ENCODE measurements around the gene NECAB3. TPM values are rescaled to one million over a fixed set of nuclear protein-coding genes. Genes with fewer than 3 reads are reported as not detected.
"Not testable (repeated sequence)": the region's sequence is repeated elsewhere in the genome, so short reads cannot be mapped to it uniquely, and the experiment has no call there.

The NECAB3 gene
- total RNA-seq, 2 donors from 2014 or later, result 142 to 156 TPM

DNA sequence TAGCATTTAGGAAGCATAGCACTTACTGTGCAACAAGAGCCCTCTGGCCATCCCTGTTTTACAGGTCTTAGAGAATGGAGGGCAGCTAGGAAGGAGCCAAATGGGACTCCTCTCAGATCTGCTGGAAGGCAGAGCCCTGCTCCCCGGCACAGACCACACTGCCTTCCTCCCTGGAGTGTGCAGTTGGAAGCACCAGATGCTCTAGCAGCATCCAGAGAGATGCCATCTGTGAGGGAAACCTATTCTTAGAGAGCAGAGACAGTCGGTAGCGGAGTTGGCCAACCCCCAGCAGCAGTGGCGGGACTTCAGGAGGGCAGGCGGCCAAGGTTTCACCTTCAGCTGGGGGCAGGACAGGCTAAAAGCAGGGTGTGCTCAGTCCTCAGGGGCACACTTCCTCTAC is 28.6 kb upstream of the NECAB3 start:
- no peak for DNase-seq (ENCODE audit: low spot score)
- Histone ChIP-seq H3K36me3 (no peaks in the 10 kb centered on the region), H3K27me3 (replicated peaks; ENCODE audit: insufficient read depth) (no peaks in the 10 kb centered on the region), H3K9me3 (no peaks in the 10 kb centered on the region), H3K27ac (no peak overlapping the region), H3K4me3 (no peak overlapping the region), H3K4me1 (replicated peaks) (no peaks in the 10 kb centered on the region)
- TF ChIP-seq CTCF (IDR thresholded peaks at IDR 0.05) (no peak), POLR2A (IDR thresholded peaks at IDR 0.05) (no peak), POLR2AphosphoS5 (IDR thresholded peaks at IDR 0.05) (no peak)
- intact Hi-C loops (cut with DNase I), result no loop called here
- 9% methylated on average over 5 of the region's 5 CpGs for WGBS

- Histone ChIP-seq H3K4me3 (no peak overlapping the region), H3K4me1 (replicated peaks) (no peaks in the 10 kb centered on the region), H3K27me3 (replicated peaks; ENCODE audit: insufficient read depth) (no peaks in the 10 kb centered on the region), H3K9me3 (no peaks in the 10 kb centered on the region), H3K27ac (no peak overlapping the region), H3K36me3 (no peaks in the 10 kb centered on the region)
- TF ChIP-seq POLR2AphosphoS5 (IDR thresholded peaks at IDR 0.05) (no peak), POLR2A (IDR thresholded peaks at IDR 0.05) (no peak), CTCF (IDR thresholded peaks at IDR 0.05) (no peak)
- intact Hi-C loops (cut with DNase I), result no loop called here
- WGBS, result 92% methylated on average over 19 of the region's 27 CpGs
- DNase-seq (ENCODE audit: low spot score), result no peak
Measured at GRCh38 chr20:33701629-33702450, 27.6 kb upstream of the NECAB3 start.

- H3K9me3 ChIP-seq; H3K36me3 ChIP-seq; H3K4me1 ChIP-seq (replicated peaks); H3K27me3 ChIP-seq (replicated peaks; ENCODE audit: insufficient read depth); H3K4me3 ChIP-seq; H3K27ac ChIP-seq; intact Hi-C loops (cut with DNase I); DNase-seq (ENCODE audit: low spot score): not testable (repeated sequence)
- WGBS, result 96% methylated on average over 30 of the region's 45 CpGs
Measured at GRCh38 chr20:33700696-33701441, 26.6 kb upstream of the NECAB3 start.

- H3K4me1 ChIP-seq (replicated peaks); H3K27me3 ChIP-seq (replicated peaks; ENCODE audit: insufficient read depth); H3K9me3 ChIP-seq; H3K27ac ChIP-seq; H3K4me3 ChIP-seq; intact Hi-C loops (cut with DNase I); H3K36me3 ChIP-seq; DNase-seq (ENCODE audit: low spot score): not testable (repeated sequence)
- WGBS, result 96% methylated on average over 17 of the region's 27 CpGs
Measured at GRCh38 chr20:33698966-33699365, 24.7 kb upstream of the NECAB3 start.

- intact Hi-C loops (cut with DNase I), result no loop called here
- no peaks in the 10 kb centered on the region for H3K27me3 ChIP-seq (replicated peaks; ENCODE audit: insufficient read depth)
- DNase-seq (ENCODE audit: low spot score), result no peak
- H3K9me3 ChIP-seq, result no peaks in the 10 kb centered on the region
- no peak overlapping the region for H3K4me3 ChIP-seq
- H3K4me1 ChIP-seq (replicated peaks), result no peaks in the 10 kb centered on the region
- 69% methylated on average over 8 of the region's 8 CpGs for WGBS
- no peak overlapping the region for H3K27ac ChIP-seq
- TF ChIP-seq POLR2AphosphoS5 (IDR thresholded peaks at IDR 0.05), result peak; percentile 15
- TF ChIP-seq POLR2A (IDR thresholded peaks at IDR 0.05), result no peak
- TF ChIP-seq CTCF (IDR thresholded peaks at IDR 0.05), result no peak
- no peaks in the 10 kb centered on the region for H3K36me3 ChIP-seq
Measured at GRCh38 chr20:33697129-33697528, 22.9 kb upstream of the NECAB3 start.

Measured in prostate gland (tissue), 2 donors.